NCI-H2196 (cell line): ENCODE data around the gene TBC1D3D.
"Not testable (repeated sequence)": the region's sequence is repeated elsewhere in the genome, so short reads cannot be mapped to it uniquely, and the experiment has no call there.

Source experiments
- DNase-seq: peaks from one replicate; lab custom pipeline; 2025; ENCODE audit not compliant: unreplicated experiment; lab: John Stamatoyannopoulos, UW

Gene TBC1D3D

DNA sequence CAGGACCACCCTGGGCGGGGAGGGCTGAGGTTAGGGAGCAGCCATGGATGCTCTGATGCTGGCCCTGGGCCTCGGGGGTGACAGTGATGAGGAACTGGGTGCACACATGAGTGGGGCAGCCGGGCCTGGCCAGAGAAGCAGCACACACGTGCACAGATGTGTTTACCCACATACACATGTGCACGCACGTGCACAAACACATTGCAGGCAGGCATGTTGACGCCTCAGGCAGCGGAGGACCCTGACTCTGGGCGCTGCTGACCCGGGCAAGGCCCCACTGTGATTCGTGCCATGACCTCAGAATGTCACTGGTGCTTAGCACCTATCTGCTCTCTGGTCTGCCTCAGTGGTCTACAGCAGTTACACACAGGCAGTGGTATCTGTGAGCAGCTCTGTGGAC, at the start of gene TBC1D3D:
TBC1D3D (plus strand) TSS at position 301 of the 400 bp plus-strand sequence. CDS start 1,585 bp downstream, outside the sequence.
- DNase-seq: not testable (repeated sequence)

- DNase-seq: not testable (repeated sequence)
Measured at GRCh38 chr17:37988960-37989359, 14.8 kb upstream of the TBC1D3D start, which contains the start of gene TBC1D3L. TBC1D3L (minus strand) TSS chr17:37989060; CDS start chr17:37987520, 1,540 bp downstream.
